Activated naive CD4-positive, alpha-beta T cell treated with Interleukin-2 at 50 U/mL for 16 hours (primary cell): ENCODE data around the gene MLST8.
"Not testable (repeated sequence)": the region's sequence is repeated elsewhere in the genome, so short reads cannot be mapped to it uniquely, and the experiment has no call there.

Experiments used
- DNase-seq: peaks from one replicate; pipeline ENCODE4 v3.0.0-alpha.2; 2020

MLST8 gene

GRCh38 chr16:2250652-2251295, 45.5 kb downstream of the MLST8 start:
- peak; percentile 63 for DNase-seq

- peak; percentile 82 for DNase-seq
Observed at GRCh38 chr16:2251296-2252111, 46.2 kb downstream of the MLST8 start, which contains the start of gene ECI1. TSS of gene ECI1 (minus strand) at chr16:2251587. CDS start at chr16:2251566, 21 bp downstream.

GRCh38 chr16:2252806-2253148, 47.5 kb downstream of the MLST8 start:
- no peak for DNase-seq

- DNase-seq: no peak
Observed at GRCh38 chr16:2253293-2253692, 48.0 kb downstream of the MLST8 start.

- DNase-seq: no peak
Observed at GRCh38 chr16:2256531-2257140, 51.4 kb downstream of the MLST8 start.

- DNase-seq: no peak
Observed at GRCh38 chr16:2257726-2258125, 52.5 kb downstream of the MLST8 start.

GRCh38 chr16:2258530-2258929, 53.3 kb downstream of the MLST8 start:
- not testable (repeated sequence) for DNase-seq
